Measurements from ENCODE around the gene FBXL13. TPM values are rescaled to one million over a fixed set of nuclear protein-coding genes. Genes with fewer than 3 reads are reported as not detected.

The FBXL13 gene
- total and polyA plus RNA-seq, 10 of the 15 experiments (the other 5 are each of a cell fraction or from before 2014, with no cell fraction given): 0.08 to 0.95 (median 0.28) TPM; not detected in 2

DNA sequence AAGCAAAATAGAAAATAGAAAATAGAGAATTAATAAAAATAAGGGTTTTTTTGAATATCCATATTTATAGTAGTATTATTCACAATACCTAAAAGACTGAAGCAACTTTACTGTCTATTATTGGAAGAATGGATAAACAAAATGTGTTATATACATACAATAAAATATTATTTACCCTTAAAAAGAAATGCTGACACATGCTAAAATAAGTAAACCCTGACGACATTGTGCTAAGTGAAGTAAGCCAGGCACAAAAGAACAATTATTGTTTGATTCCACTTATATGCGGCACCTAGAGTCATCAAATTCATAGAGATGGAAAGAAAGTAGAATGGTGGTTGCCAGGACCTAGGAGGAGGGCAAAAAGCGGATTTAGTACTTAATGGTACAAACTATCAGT, 122.8 kb downstream of the FBXL13 start:
- FAIRE-seq: no peak
- intact Hi-C loops (cut with micrococcal nuclease; ENCODE audit: unreplicated experiment) (no loop called here), in situ Hi-C loops (cut with MboI) (no loop called here)
- ChIA-PET SMC1A (ENCODE audit: uncharacterized antibody, unreplicated experiment) (no interaction called here), CTCF (no interaction called here), POLR2A (no interaction called here), RAD21 (ENCODE audit: unreplicated experiment) (no interaction called here)
- WGBS (ENCODE audit: insufficient coverage, insufficient replicate concordance, low lambda C conversion rate, missing lambda C conversion rate): 34% methylated on average over 3 of the region's 3 CpGs
- H3K79me2 ChIP-seq (ENCODE audit: control insufficient read depth, insufficient read depth, low read length): no peaks in the 10 kb centered on the region
- ATAC-seq: no peak
- BruUV-seq (replicated peaks): no TSS peak
- no peaks in the 10 kb centered on the region for H3K9me3 ChIP-seq (replicated peaks; ENCODE audit: control insufficient read depth, insufficient read depth, low read length)
- no peak overlapping the region for H3K9ac ChIP-seq (ENCODE audit: control insufficient read depth, insufficient read depth, low read length)
- H3K4me1 ChIP-seq (ENCODE audit: control insufficient read depth, insufficient read depth, low read length): no peaks in the 10 kb centered on the region
- no peaks in the 10 kb centered on the region for H3K36me3 ChIP-seq (ENCODE audit: control insufficient read depth in 2 of 2, insufficient read depth in 2 of 2, low read length in 1 of 2)
- no peaks in the 10 kb centered on the region for H3K27me3 ChIP-seq (replicated peaks in 1 of 2; ENCODE audit: control insufficient read depth in 2 of 2, insufficient read depth in 2 of 2, low read length in 1 of 2)
- DNase-seq (ENCODE audit: low read depth, low spot score): no peak
- TF ChIP-seq SREBF1 (IDR thresholded peaks at IDR 0.05; ENCODE audit: low read length) (no peak), KLF5 (IDR thresholded peaks at IDR 0.05; ENCODE audit: partially characterized antibody) (no peak), MTA2 (IDR thresholded peaks at IDR 0.05; ENCODE audit: low read depth) (no peak), CHD1 (IDR thresholded peaks at IDR 0.05; ENCODE audit: low read depth, low read length) (no peak), RAD51 (IDR thresholded peaks at IDR 0.05) (no peak), NRF1 (conservative IDR thresholded peaks at IDR 0.05; ENCODE audit: low read depth, low read length) (no peak), MEF2A (IDR thresholded peaks at IDR 0.05; ENCODE audit: insufficient read depth, low read depth, low read length) (no peak), RFX5 (IDR thresholded peaks at IDR 0.05; ENCODE audit: low read depth, low read length) (no peak)
- TF ChIP-seq, protein P1, sequence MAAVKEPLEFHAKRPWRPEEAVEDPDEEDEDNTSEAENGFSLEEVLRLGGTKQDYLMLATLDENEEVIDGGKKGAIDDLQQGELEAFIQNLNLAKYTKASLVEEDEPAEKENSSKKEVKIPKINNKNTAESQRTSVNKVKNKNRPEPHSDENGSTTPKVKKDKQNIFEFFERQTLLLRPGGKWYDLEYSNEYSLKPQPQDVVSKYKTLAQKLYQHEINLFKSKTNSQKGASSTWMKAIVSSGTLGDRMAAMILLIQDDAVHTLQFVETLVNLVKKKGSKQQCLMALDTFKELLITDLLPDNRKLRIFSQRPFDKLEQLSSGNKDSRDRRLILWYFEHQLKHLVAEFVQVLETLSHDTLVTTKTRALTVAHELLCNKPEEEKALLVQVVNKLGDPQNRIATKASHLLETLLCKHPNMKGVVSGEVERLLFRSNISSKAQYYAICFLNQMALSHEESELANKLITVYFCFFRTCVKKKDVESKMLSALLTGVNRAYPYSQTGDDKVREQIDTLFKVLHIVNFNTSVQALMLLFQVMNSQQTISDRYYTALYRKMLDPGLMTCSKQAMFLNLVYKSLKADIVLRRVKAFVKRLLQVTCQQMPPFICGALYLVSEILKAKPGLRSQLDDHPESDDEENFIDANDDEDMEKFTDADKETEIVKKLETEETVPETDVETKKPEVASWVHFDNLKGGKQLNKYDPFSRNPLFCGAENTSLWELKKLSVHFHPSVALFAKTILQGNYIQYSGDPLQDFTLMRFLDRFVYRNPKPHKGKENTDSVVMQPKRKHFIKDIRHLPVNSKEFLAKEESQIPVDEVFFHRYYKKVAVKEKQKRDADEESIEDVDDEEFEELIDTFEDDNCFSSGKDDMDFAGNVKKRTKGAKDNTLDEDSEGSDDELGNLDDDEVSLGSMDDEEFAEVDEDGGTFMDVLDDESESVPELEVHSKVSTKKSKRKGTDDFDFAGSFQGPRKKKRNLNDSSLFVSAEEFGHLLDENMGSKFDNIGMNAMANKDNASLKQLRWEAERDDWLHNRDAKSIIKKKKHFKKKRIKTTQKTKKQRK (IDR thresholded peaks at IDR 0.05; ENCODE audit: low read depth, low read length): no peak
- TF ChIP-seq, protein P2, sequence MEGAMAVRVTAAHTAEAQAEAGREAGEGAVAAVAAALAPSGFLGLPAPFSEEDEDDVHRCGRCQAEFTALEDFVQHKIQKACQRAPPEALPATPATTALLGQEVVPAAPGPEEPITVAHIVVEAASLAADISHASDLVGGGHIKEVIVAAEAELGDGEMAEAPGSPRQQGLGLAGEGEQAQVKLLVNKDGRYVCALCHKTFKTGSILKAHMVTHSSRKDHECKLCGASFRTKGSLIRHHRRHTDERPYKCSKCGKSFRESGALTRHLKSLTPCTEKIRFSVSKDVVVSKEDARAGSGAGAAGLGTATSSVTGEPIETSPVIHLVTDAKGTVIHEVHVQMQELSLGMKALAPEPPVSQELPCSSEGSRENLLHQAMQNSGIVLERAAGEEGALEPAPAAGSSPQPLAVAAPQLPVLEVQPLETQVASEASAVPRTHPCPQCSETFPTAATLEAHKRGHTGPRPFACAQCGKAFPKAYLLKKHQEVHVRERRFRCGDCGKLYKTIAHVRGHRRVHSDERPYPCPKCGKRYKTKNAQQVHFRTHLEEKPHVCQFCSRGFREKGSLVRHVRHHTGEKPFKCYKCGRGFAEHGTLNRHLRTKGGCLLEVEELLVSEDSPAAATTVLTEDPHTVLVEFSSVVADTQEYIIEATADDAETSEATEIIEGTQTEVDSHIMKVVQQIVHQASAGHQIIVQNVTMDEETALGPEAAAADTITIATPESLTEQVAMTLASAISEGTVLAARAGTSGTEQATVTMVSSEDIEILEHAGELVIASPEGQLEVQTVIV (IDR thresholded peaks at IDR 0.05; ENCODE audit: borderline replicate concordance, partially characterized antibody): no peak
- TF ChIP-seq, protein P3, sequence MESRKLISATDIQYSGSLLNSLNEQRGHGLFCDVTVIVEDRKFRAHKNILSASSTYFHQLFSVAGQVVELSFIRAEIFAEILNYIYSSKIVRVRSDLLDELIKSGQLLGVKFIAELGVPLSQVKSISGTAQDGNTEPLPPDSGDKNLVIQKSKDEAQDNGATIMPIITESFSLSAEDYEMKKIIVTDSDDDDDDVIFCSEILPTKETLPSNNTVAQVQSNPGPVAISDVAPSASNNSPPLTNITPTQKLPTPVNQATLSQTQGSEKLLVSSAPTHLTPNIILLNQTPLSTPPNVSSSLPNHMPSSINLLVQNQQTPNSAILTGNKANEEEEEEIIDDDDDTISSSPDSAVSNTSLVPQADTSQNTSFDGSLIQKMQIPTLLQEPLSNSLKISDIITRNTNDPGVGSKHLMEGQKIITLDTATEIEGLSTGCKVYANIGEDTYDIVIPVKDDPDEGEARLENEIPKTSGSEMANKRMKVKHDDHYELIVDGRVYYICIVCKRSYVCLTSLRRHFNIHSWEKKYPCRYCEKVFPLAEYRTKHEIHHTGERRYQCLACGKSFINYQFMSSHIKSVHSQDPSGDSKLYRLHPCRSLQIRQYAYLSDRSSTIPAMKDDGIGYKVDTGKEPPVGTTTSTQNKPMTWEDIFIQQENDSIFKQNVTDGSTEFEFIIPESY (IDR thresholded peaks at IDR 0.05): no peak
- H3K4me2 ChIP-seq (ENCODE audit: control insufficient read depth, insufficient read depth): no peak overlapping the region
- no peak overlapping the region for H3K27ac ChIP-seq (ENCODE audit: control insufficient read depth, insufficient read depth)
- no peak overlapping the region for H2AFZ ChIP-seq (ENCODE audit: control insufficient read depth, low read depth, low read length)
- H4K20me1 ChIP-seq (ENCODE audit: control insufficient read depth, insufficient read depth): no peaks in the 10 kb centered on the region
- no peak overlapping the region for H3K4me3 ChIP-seq

All from GM12878 (cell line).